Fibroblast of villous mesenchyme (primary cell): ENCODE results near the gene RIT2. TPM values are rescaled to one million over a fixed set of nuclear protein-coding genes. Genes with fewer than 3 reads are reported as not detected.

ENCODE experiments used
- DNase-seq: peaks from one replicate; pipeline ENCODE4 v3.0.0-alpha.2; 2010; ENCODE audit warnings: low read depth
- H3K4me3 ChIP-seq: 2 replicates; pipeline ENCODE4 v1.5.1; 2011; ENCODE audit warnings: low read depth, mild to moderate bottlenecking, low read length
- total RNA-seq: library from RNA; depleted of rRNA; stranded (reverse); fragments of >200 nt; gene quantifications from 2 replicates; pipeline ENCODE4 v1.2.3, GENCODE V29; 2012
- TF ChIP-seq, protein P1 (sequence below): IDR thresholded peaks from 2 replicates; pipeline ENCODE4 v1.5.1; 2012; ENCODE audit warnings: low read depth, mild to moderate bottlenecking, low read length; ENCODE audit not compliant: insufficient read depth

Gene RIT2
- total RNA-seq, 1 donor = not detected

DNA sequence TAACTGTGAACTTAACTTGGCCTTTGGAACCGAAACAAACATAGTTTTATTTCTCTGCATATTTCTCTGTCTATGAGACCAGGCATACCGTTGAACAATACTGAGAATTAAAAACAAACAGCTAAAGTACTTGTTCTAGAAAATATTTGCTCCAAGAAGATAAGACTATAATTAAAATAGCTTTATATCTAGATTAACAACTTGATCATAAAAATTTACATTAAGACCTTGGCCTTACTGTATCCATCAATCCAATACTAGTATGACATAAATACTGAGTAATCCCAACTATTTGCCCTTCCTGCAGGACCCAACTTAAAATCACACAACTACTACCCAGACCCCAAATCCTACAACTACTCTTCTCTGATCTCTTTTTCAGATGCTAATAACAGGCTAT lies 260.9 kb downstream of the RIT2 start:
- TF ChIP-seq, protein P1, sequence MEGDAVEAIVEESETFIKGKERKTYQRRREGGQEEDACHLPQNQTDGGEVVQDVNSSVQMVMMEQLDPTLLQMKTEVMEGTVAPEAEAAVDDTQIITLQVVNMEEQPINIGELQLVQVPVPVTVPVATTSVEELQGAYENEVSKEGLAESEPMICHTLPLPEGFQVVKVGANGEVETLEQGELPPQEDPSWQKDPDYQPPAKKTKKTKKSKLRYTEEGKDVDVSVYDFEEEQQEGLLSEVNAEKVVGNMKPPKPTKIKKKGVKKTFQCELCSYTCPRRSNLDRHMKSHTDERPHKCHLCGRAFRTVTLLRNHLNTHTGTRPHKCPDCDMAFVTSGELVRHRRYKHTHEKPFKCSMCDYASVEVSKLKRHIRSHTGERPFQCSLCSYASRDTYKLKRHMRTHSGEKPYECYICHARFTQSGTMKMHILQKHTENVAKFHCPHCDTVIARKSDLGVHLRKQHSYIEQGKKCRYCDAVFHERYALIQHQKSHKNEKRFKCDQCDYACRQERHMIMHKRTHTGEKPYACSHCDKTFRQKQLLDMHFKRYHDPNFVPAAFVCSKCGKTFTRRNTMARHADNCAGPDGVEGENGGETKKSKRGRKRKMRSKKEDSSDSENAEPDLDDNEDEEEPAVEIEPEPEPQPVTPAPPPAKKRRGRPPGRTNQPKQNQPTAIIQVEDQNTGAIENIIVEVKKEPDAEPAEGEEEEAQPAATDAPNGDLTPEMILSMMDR = no peak
- DNase-seq = no peak
- no peak overlapping the region for H3K4me3 ChIP-seq

DNA sequence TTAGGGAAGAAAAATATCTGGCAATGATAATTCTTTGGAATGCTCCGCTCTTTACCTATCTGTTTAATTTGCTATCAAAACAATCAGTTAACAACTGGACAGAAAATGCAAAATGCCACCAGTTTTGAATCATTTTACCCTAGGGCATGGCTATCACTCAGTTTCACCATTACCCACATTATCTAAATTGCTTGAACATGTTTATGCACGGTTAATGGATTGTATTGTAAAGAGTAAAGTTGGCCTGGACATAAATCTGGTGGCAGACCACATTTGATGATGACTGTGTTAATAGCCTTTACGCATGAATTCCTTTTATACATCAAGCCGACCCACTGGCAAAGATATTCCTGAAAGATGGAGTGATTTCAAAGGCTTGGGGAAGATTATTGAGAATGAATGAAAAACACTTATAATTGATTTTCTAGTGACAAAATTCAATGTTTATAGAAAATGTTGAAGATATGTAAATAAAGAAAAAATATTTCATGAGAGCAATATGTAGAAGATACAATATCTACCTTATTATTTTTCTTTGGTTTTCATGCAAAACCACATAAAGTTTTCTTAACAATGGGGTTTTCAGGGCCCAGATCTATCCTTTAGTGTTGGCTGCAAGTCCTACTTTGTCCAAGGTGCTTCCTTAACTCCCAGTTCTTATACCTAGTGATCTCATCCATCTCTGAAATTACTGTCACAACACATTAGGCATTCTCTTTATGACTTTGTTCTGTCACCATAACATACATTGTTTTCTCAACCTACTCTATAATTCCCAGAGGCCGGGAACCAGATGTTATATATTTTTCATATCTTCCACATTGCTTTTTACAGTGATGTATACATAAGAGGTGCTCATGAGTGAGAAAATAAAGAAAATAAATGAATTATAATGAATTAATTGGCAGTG lies 265.1 kb downstream of the RIT2 start:
- TF ChIP-seq, protein P1 = no peak
- no peak for DNase-seq
- H3K4me3 ChIP-seq = no peak overlapping the region

DNA sequence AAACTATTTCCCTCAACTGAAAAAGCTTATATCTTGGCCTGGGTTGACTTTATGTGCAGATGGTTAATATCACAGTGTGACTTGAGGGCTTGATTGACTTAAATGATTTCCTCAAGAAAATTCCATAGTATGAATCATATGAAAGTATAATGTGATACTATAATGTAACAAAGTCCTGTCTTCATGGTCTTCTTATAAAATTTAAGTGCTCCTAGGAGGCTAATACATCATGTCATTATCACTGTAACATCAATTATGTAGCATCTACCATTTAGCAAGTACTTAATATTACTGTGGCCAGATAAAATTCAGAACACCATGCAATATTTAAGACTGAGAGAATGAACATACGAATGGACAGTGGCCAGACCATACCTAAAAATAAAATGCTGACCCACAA lies 276.1 kb downstream of the RIT2 start:
- no peak overlapping the region for H3K4me3 ChIP-seq
- no peak for DNase-seq
- TF ChIP-seq, protein P1 = no peak

DNA sequence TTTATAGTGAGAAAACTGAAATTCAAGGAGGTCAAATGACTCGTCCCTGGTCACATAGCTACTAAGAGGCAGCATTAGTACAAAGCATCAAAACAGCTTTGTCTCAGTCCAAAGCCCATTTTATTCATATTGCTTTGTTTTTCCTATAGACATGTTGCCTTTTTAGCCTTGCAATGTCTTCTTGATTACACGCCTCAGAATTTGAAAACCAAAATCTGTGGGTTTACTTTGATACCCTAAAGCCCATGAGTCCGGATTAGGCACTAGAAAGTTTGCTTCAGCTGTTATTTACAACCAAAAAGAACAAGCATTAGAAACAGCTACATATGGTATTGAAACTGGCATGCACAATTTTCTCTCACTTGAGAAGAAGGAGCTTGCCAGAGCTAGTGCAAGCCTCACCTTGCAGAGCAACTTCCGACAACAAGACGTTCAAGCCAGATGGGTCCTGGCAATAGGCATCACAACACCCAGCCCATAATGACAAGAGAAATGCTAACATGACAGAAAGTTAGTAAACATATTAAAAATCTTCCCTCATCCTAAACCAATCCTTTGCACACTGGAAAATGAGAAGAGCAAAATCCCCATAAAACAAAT lies 276.8 kb downstream of the RIT2 start:
- no peak for DNase-seq
- TF ChIP-seq, protein P1 = no peak
- H3K4me3 ChIP-seq = no peak overlapping the region

DNA sequence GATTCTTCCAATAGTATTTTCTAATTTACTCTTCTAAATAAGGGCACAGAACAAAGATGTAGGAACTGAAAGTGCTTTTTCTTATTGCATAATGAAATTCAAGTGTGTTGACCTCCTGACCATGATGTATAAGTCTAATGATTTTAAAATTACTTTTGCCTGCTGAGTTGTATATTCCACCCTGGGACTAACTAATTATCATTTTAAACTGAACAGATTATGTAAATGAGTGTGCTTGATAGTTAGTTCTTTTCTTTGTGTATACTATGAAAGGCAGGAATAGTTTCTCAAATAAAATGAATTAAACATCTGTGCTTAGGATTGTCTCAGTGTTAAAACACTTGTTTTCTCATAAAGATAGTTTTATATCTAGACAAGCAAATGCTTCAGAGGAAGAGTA lies 284.5 kb downstream of the RIT2 start:
- TF ChIP-seq, protein P1 = no peak
- no peak overlapping the region for H3K4me3 ChIP-seq
- DNase-seq = no peak

DNA sequence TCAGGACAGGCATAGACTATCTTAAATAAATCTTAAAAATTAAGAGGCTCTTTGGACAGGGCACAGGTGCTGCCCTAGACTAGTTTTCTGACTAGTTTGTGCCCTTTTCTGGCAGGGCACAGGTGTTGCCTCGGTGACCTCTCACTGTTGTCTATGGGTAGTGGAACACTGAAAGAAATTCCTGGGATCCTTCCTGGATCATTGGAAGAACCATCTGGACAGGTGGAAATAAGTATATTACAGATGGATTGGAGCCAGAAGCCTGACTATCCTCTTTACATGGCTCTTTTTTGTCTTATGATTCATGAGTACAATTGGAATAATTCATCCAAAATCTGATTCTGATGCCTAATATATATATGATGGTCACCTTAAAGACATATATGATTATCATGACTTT lies 286.6 kb downstream of the RIT2 start:
- TF ChIP-seq, protein P1 = no peak
- no peak overlapping the region for H3K4me3 ChIP-seq
- DNase-seq = no peak
